Measurements from ENCODE around the gene RLBP1.

The RLBP1 gene

DNA sequence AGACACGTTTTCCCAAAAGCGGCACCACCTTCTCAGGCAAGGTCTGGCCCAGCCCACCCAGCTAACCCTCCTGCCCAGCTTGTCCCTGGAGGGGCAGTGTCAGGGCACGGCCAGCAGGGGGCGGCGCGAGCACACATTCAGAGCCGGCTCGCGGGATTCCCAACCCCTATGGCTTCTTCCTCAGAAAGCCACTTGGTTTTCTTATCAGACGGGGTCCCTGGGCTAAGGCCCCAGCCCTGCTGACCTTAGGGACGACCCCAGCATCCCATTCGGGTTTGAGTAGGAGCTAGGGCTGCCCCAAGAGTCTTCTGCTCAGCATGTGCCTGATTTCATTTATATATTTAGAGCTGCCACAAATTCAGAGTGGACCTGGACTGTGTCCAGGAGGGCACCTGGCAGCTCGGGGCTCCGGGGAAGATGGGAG, 14.5 kb downstream of the RLBP1 start:
- DNase-seq (ENCODE audit: low read depth in 2 of 3, low spot score in 2 of 3) = peak; percentile 59 to 72 (median 69)

DNA sequence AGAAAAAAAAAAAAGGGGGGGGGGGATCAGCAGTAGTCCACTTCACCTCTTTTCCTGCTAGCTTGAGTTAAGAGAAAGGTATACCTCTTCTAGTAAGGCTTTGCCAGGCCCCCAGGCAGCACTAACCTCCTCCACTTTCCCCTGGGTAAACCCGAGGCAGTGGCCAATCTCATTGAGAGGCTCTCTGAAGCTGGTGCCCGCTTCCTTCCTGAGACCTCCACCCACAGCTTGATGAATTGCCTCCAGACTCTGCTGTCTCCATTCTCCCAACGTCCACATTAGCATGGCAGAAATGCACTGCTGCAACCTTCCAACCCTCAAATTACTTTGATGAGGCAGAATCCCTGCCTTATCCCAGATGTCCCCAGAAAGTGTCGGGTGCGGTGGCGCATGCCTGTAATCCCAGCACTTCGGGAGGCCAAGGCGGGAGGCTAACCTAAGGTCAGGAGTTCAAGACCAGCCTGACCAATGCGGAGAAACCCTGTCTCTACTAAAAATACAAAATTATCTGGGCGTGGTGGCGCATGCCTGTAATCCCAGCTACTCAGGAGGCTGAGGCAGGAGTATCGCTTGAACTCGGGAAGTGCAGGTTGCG, 15.3 kb downstream of the RLBP1 start:
- DNase-seq (ENCODE audit: low read depth in 2 of 3, low spot score in 2 of 3) = no peak

DNA sequence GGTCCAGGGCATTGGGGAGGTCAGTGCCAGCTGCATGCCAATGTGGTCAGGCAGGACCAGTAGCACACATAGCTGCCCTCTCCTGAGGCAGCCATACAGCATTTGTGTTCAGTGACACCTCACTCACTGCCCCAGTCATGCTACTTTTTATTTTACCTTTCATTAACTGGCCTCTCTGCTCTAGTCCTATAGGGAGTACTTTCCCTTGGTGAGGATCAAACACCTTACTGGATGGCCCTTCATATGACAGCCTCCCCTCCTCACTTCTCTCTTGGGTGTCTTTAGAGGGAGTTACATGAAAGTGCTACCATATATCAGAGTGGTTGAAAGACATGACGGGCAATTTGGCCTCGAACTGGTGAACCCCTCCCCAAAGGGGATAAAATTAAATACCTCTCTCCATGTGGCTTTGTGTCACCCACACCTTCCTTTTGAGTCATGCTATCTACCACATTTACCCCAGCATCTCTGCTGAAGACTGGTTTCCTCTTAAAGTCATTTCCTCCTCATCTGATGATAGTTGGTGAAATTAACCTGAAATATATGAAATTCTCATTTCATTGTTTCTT, 17.6 kb downstream of the RLBP1 start:
- DNase-seq (ENCODE audit: low read depth in 2 of 3, low spot score in 2 of 3) = peak in 1 of 3 experiments; percentile 10

DNA sequence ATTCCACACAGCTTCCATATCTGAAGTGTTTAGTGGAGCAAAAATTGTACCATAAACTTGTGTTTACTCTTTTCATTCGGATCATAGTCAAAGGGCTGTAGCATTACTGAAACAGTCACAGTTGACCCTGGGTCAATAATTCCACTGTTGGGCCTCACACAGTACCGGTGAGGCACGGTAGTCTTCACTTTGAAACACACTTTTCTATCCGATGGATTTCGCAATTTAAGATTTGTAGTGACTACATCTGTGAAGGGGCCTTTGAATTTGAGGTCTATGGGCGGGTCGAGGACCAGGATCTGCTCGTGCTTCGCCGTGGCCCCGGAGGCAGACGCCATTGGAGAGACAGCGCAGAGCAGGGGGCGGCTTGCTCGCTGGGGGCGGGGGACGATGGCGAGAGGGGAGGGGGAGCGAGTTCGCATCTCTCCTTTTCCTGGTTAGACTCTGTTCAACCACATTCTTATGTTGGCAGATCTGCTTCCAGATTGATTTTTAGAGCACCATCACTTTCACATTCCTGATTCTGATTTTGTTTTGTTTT, 19.8 kb downstream of the RLBP1 start:
- DNase-seq (ENCODE audit: low read depth in 2 of 3, low spot score in 2 of 3) = no peak

DNA sequence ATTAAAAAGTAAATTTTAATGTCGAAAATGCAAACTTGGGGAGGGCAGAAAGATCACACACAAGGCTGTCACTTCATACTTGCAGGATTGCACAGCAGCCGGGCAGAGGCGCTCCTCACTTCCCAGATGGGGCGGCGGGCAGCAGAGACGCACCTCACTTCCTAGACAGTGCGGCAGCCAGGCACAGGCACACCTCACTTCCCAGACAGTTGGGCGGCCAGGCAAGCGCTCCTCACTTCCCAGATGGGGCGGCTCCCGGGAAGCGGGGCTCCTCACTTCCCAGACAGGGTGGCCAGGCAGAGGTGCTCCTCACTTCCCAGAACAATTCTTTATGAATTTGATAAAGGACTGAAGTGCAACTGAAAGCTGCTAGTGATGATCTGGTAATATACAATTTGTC, 21.2 kb downstream of the RLBP1 start:
- no peak for DNase-seq (ENCODE audit: low read depth in 2 of 3, low spot score in 2 of 3)

DNA sequence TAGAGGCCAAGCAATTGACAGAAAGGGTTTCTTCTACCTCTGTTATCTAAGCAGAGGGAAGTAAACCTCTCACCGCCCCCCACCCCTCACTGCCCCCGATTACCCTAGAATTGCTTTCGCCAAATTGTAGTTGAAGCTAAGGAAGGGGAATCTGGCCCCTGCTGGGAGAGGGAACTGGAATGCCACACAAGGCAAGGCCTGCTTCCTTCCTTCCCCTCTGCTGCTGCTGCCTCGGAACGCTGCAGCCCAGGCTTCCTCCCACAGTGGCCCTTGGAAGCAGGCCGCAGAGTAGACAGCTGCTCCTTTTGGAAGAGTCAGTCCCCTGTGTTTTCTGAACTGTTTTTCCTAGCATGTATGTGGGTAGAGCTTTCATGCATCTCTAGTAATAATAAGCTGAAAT, 21.6 kb downstream of the RLBP1 start:
- DNase-seq (ENCODE audit: low read depth in 2 of 3, low spot score in 2 of 3) = no peak

DNA sequence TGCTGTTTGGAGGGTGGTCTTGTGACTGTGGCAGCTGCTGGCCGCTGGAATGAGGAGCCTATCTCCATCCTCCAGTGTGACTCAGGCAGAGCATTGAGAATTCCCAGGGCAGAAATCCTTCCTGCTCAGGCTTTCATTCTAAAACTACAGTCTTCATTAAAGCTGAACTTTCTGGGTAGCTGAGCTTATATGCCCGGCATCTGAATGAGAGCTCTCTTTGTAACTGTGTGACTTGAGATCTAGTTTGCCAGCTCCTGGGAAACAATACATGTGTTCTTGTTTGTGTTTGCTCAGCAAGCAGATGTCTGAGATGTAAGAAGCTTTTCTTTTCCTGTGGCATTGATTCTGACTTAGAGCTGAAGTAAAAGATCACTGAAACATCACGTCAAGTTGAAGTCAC, 22.4 kb downstream of the RLBP1 start:
- DNase-seq (ENCODE audit: low read depth in 2 of 3, low spot score in 2 of 3) = no peak

DNA sequence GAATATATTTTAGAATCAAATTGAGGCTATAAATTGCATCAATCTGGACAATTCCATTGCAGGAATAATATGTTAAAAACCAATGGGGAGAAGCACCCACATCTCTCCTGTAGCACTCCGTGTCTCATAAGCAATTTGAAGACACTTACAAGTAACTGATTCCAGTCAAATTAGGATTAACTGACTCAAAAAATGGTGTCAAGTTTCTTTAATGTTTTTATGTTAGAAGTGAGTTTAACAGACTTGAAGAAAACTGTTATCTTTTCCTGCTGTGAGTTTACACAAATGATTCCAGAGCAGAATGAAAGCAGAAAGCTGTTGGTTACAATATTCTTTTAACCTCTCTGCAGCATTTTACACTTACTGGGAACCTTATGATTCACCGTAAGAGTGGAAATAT, 23.2 kb downstream of the RLBP1 start:
- no peak for DNase-seq (ENCODE audit: low read depth in 2 of 3, low spot score in 2 of 3)

DNA sequence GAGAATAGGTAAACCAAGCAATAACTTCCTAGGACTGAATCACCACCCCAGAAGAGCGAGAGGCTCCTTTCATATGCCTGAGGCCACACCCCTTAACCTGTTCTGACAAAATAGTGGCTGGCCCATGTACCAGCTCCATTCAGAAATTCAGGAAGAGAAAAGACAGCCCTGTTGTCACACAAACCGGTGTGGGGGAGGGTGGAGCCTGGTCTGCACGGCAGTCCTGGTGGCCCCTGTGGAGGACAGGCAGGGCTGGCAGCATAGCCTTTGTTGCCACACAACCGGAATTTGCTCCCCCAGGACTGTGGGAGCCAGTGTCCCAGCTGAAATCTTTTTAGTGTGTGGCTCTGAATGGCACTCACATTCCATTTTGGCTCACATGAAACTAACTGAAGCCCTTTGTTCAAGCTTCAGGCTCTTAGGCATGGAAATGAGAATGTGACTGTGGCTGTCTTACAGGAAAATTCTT, 23.8 kb downstream of the RLBP1 start:
- DNase-seq (ENCODE audit: low read depth in 2 of 3, low spot score in 2 of 3) = no peak

DNA sequence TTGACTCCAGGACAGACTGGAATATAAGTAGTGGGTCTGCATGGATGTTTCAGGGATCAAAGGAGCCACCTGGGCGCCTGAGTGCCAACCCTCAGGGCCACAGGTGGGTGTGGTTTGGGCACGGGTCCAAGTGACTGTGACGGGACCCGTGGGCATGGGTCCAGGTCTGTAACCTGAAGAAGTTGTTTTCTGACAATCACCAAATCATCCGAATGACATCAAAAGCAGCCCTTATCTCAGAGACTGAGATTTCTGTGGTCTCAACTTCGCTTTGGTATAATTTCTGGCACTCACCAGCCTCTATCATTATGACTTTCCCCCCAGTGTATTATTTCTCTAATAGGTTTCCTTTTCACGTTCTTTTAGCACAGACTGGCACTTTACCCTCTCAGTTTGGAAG, 24.4 kb downstream of the RLBP1 start:
- DNase-seq (ENCODE audit: low read depth in 2 of 3, low spot score in 2 of 3) = peak in 1 of 3 experiments; percentile 51

DNA sequence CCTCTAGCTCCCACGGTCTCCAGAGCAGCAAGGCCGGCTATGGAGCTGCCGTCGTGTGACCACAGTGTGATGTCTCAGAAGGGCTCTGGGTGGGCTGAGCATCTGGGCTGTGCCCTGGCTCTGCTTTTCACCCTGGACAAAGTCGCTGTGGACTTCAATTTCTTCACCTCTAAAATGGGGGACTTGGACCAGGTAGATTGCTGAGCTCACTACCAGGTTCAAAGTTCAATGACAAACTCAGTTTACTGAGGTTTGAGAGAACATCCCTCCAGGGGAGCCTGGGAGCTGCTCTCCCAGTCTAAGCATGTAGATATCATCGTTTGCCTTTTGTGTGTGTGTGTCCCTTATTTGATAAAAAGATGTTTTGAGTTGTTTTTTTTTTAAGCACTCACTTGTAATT, 25.1 kb downstream of the RLBP1 start:
- no peak for DNase-seq (ENCODE audit: low read depth in 2 of 3, low spot score in 2 of 3)

DNA sequence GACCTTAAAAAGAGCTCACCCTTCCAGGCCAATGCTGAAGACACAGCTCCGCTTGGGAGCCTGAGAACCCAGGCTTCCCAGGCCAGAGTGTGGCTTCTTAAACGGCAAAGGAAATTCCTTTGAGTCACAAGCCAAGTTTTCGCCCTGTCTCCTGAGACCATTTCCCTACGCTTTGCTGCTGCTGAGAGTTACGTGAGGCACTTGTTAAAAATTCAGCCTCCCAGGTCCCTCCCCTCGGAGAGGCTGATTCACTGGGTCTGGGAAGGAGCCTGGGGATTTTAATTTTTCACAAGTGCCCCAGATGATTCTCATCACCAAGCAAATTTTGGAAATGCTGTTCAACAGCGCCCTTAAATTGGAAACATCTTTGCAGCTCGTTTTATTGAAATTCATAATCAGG, 25.5 kb downstream of the RLBP1 start:
- DNase-seq (ENCODE audit: low read depth in 2 of 3, low spot score in 2 of 3) = no peak

DNA sequence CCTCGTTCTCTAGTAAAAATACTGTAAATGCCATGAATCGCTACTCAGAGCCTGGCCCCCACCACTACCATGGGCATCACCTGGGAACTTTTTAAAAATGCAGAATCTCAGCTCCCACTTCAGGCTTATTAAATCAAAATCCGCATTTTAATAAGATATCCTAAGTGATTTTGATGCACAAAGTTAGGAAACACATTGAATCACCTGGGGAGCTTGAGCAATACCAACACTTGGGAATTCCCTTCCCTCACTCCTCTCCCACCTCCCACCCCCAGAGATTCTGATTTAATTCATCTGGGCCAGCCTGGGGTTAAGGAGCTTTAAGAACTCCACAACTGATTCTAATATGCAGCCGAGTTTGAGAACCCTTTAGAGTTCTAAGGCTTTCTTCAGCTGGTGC, 26.8 kb downstream of the RLBP1 start:
- no peak for DNase-seq (ENCODE audit: low read depth in 2 of 3, low spot score in 2 of 3)

DNA sequence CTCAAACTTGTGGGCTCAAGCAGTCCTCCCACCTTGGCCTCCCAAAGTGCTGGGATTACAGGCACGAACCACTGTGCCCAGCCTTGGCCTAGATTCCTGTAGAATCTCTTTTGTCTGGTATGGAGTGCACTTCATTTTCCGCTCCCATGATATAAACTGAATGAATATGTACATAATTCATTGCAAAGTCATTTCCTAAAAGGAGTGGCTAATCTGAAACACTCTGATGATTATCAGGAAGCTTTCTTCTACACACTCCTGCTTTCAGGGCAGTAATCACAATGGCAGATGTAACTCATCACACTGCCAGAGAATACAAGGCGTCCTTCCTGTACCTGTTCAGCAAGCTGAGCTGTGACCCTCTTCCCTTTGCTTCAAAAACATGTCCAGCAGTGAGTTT, 28.6 kb downstream of the RLBP1 start:
- no peak for DNase-seq (ENCODE audit: low read depth in 2 of 3, low spot score in 2 of 3)

DNA sequence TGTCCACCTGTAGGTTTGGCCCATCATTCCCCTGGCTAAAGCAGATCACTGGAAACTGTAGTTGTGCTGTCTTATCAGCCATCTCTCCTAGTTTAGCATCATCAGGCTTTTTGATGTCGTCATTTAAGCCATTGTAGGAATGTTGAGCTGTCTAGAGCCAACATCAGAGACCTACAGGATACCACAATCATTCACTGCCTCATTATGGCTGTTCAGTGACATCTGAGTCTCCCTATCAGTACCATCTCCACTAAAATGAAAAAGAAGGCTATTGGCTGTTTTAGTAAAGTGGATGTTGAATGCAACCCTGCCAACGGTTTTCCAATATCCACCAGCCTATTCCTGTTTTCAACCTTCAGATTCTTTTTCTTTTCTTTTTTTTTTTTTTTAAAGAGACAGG, 29.2 kb downstream of the RLBP1 start:
- DNase-seq (ENCODE audit: low read depth in 2 of 3, low spot score in 2 of 3) = no peak

DNA sequence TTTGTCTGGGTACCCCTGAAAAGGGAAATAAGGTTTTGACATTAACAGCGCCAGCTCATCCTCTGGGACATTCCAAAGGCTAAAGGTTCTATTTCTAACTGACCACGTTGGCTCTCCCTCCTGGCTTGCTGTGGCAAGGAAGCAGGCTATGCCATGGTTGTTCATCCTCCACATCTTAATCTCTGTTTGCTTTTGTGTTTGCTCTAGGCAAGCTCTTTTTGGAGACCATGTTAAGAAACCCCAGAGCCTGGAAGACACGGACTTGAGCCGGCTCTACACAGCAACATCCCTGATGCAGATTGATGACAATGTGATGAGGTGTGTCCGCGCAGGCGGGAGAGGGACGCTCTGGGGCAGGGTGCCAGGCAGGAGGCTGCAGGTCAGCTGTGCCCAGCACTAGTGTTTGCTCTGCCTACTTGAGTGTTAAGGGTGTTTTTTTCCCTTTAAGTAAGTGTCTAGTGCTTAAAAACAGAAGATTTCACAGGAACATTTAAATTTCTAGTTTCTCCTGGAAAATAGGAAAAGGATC, 33.3 kb downstream of the RLBP1 start:
- no peak for DNase-seq (ENCODE audit: low read depth in 2 of 3, low spot score in 2 of 3)

DNA sequence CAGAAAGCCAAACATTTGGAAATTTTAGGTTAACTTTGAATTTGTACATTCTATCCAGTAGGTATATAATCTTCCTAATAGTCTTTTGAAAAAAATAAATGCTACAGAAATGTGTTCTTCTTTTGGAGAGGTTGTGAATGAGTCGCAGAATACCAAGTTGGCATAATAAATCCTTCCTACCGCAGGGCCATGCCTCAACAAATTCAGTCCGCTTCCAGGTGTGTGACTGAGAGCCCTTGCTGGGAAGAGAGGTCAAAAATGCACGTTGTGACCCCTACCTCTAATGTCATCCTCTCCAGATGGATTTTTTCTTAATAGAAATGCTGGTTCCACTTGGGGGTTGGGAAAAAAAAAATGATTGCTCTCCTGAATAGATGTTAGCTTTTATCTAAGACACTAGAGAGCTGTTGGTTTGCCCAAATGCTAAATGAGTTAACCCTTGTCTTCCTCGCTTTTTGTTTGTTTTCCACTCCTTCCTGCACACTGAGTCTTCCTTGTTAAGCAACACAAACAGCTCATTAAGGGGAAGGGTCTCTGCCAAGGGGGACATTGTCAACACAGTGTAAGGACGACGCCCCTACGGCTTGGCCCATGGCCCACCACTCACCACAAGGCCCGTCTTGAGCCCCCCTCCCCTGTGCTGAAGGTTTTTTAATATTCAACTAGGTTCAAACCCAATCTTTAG, 33.9 kb downstream of the RLBP1 start:
- no peak for DNase-seq (ENCODE audit: low read depth in 2 of 3, low spot score in 2 of 3)

DNA sequence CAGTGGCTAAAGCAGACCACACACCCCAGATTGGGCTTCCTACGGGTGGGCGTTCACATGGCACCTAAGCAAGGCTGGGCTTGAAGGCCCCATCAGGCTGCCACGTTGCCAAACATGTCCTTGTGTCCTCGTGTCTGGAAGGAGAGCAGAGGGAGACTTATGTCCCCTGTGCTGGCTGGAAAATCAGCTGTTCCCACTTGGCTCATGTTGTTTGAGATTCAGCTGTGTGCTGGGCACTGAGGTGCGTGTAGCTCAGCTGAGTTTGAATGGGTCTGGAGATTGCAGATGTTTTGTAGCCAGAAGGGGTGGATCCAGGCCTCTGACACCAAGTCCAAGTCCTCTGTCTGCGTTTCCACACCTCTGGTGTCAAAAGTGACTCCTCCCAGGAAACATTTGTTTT, 34.6 kb downstream of the RLBP1 start:
- no peak for DNase-seq (ENCODE audit: low read depth in 2 of 3, low spot score in 2 of 3)

DNA sequence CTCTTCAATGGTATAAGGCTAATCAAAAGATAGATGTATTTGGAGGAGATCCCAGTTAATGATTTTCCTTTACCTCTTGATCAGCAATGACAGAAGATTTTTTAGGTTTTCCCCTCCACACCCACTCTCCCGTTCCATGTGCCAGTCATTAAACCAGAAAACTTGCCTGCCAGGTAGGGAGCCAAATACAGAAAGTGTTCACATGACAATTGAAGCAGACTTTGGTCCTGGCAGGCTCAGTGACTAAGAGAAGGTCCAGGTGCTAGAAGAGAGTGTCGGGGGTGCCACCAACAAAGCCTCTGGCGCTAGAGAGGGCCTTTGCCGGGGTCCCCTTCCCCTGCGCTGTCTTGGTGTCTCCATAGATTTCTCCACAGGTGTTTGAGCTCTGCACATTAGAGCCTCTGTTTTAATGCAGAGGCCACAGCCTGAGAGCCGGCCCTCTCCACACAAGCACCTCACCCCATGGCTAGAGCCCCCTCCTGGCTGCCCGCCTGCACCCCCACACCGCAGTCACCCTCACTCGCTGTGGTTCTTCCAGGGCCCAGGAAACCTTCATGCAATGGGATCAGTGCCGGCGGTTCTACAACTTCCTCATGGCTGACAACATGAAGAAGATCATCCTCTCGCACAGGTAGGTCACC, 36.4 kb downstream of the RLBP1 start:
- DNase-seq (ENCODE audit: low read depth in 2 of 3, low spot score in 2 of 3) = no peak

DNA sequence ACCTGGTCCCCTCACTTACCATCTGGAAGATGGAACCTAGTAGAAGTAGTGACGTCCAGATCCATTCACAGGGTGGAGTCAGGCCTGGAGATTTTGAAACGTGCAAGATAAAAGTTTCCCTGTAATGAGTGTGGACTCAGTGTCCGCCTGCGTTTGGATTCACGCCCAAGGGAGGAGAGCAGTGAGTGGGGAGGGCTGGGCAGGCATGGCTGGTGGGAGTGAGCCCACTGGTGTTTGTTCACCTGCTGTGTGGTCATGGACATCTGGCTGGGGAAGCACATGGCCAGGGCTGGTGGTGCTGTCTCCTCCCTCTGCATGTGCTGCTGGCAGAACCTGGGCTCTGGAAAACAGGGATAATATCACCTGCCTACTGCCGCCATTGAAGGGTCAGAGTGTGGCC, 37.0 kb downstream of the RLBP1 start:
- no peak for DNase-seq (ENCODE audit: low read depth in 2 of 3, low spot score in 2 of 3)

DNA sequence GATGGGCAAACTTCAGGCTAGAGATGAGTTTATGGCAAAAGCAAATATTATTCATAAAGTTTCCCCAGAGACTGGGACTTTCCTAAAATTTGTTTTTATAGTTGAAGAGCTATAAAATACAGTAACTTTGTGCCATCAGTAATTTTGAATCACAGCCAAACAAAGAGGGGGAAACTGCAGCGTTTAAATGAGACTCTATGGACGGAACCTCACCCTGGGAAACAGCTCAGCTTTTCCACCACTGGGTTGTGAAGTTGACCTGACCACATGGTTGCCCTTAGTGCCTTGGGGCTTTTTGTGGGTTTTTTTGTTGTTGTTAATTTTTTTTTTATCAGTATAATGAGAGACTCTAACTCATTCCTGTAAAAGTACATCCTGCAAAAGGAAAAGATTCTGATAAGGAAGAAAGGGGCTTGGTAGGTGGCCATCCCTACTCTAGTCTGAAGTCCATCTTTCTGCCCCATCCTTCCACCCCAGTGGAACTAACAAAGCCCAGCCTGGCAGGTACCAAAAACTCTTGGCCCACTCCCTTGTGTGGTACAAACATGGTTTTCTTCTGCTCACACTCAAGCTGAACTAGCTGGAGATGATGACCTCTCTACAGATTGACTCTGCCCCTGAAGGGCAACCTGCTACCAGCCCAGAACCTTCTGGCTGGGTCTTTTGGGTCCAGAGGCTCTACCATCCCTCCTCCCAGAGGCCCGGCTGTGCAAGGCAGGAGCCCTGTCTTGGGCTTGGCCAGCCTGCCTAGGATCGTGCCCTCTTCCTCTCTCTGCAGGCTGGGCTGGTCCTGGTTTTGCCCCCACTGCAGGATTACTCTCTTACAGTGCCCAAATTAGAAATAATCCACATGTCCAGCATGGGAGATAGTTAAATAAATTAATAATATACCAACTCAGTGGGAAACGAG, 41.2 kb downstream of the RLBP1 start:
- peak in 1 of 3 experiments; percentile 49 for DNase-seq (ENCODE audit: low read depth in 2 of 3, low spot score in 2 of 3)
